Activated CD4-positive, alpha-beta T cell treated with anti-CD3 and anti-CD28 coated beads, Interleukin-10, Interleukin-2, amounts not matched to agents 100 ng/mL and 50 ng/mL, durations not matched to agents 16 hours and 8 hours (primary cell): ENCODE measurements around the gene FLAD1.

Experiments
- DNase-seq: peaks from one replicate; pipeline ENCODE4 v3.0.0-alpha.2; 2020

The FLAD1 gene

DNA sequence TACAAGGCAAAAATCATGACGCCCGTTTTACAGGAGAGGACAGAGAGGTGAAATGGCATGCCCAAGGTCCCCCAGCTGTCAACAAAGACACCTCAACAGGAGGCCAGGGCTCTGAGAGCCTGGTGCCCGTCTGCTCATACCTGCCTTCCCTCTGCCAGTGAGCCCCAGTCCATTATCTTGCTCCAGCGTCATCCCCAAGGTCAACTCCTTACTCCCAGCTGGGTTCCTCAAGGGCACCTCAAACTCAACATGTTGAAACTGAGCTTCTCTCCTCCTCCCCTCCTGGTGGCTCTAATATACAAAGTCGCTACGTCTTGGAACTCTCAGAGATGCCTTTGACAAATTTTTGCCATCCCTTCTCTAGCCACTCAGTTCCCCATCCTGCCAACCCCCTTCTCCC lies 30.5 kb upstream of the FLAD1 start:
- DNase-seq: no peak

DNA sequence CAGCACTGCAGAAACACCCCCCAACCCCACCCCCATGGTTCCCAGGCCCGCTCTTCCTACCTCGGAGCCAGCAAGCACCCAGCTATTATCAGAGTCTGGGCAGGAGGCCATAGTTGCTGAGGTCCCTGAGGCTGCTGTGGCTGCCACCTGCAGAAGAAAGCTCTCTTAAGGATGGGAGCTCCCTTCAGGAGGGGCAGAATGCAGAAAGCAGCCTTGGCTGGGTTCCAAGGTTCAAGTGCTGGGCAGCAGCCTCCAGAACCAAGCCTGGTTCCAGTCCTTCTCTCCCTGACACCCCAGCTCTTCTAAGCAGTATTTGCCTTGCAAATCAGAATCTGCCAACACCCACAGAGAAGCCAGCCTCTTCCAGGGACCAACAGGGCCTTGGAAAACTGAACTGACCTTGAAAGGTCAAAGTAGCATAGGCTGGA lies 29.5 kb upstream of the FLAD1 start:
- no peak for DNase-seq

DNA sequence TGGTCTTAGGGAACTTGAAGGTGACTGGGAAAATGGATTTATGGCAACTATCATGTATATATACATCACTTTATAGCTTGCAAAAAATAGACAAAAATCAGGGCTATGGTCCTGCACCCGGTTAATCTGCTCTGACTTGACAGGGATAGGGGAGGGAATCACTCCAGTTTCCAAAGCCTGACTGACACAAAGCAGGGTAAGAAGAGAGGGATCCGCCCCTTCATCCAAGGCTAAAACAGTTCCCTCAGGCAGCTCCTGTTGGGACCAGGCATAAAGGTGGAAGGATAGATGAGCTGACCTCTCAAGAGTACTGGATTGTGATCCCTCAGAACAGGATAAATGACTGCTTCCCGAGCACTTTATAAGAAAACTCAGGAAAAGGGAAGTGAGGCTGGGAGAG lies 28.6 kb upstream of the FLAD1 start:
- DNase-seq: no peak

DNA sequence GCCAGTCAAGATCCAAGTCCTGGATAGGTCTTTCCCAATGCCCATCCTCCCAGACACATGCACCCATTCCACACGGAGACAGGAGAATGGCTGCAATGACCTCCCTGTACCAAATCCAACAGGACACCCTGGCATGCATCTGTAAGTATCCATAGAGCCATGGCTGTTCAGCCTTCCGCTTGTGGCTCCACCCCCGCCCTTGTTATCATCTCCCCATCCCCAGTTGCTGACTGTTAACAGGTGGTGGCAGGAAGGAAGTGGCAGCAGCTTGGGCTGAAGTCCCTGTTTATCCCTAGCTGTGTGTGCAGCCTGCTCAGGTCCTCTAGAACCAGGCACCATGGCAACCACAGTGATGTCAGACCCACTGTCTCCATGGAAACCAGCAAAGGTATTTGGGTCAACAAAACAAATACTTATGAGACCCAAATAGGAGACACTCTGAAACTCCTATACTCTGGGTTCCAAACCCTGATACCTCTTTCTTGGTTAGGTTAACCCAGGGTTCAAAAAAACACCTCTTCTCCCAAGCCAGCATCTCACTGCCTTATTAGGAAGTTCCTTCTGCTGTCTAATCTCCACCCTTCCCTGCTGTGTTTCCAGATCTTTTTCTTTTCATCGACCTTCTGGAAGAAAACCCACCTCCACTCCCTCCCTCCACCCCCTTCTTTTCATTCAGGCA lies 28.0 kb upstream of the FLAD1 start:
- peak; percentile 95 for DNase-seq

DNA sequence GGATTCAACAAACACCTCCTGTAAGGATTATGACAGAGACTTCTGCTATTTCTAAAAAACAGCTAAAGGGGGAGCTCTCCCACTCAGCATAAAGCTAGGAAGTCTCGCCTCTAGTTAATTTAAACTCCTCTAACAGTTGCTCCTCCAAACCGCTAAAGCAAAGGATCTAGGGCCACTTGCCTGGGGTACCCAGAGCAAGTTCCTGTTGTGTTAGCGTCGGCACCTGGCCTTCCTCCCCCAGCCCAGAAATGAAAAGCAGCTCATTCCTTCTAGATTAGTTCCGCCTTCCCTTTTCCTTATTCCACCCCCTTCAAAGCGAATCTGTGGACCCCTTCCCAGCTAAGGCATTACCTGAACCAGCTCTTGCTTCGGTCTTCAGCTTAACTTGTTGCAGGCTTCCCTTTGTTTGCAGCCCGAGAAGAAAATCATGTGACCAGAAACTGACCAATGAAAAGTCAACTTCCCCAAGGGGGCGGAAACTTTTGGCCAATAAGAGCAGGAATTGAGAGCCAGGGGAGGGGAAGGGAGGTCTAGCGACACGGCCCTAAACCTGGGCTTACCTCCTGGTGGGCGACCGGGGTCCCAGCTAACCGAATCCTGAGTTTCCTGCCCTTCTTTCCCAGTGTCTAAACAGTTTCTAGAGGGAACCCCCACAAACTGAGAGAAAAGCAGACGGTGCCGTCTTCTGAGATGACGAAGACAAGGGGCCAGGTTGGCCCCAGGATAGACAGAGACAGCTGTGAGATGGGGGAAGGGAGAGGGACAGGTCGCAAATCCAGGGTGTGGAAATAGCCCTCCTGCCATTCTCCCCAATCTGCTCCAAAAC lies 27.2 kb upstream of the FLAD1 start, which contains the start of gene PBXIP1:
Gene PBXIP1 (minus strand): TSS at position 382 of the 826 bp plus-strand sequence. CDS start 2,378 bp downstream, outside the sequence.
- peak; percentile 92 for DNase-seq

DNA sequence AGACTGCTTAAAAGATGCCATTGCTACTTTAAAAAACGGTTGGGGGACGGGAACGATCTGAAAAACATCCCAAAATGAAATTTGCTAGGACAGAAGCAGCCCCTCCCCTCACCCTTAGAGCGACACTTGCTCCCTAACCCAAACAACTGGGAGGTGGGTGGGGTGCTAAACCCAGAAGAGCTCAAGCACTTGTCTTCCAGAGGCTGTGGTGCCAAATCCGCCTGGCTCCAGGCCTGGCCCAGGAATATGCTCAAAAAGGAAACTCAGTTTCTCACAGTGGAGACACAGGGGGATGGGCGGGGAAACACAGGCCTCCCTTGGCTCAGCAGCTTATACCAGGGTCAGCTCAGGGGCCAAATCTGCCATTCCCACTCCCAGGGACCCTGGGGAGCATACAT lies 26.6 kb upstream of the FLAD1 start:
- DNase-seq: no peak

DNA sequence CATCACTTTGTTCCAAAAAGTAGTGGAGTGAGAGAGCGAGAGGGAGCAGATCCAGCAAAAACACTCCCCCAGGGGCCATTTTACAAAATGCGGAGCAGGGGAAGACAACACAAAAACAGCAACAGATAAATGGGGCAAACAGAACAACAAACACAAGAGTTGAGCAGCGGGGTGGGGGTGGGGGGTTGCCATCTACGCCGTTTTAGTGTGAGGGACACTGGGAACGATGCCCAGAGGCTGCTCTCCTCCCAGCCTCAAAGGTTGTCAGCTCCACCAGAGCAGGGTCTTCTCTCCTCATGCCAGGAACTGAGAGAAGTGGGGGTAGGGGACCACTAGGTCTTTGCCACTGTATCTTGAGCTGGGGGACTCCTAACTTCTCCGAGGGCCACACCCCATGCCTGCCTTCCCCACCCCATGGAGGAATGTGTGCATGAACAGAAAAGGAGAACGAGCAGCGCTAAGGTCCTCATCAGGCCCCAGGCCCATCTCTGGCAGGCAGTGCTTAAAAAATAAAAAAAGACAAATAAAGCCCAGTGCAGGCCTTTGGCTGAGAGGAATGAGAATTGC lies 26.0 kb upstream of the FLAD1 start:
- no peak for DNase-seq

DNA sequence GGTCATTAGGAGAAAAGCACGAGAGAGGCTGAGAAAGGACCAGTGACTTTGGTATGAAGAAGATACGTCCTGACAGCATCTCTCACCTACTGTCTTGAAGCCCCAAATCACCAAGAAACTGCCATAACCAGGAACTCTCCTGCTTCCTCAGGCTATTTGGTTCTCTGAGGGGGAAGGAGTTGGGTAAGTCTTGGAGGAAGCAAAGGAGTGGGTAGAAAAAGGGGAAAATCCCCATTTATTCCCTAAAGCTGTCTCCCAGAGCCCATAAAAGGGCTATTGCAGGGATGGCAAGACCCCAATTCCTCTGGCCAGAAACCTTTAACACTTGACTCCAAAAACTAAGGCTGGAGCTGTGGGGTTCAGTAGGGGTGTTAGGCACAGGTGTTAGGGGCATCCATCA lies 25.1 kb upstream of the FLAD1 start:
- DNase-seq: no peak

DNA sequence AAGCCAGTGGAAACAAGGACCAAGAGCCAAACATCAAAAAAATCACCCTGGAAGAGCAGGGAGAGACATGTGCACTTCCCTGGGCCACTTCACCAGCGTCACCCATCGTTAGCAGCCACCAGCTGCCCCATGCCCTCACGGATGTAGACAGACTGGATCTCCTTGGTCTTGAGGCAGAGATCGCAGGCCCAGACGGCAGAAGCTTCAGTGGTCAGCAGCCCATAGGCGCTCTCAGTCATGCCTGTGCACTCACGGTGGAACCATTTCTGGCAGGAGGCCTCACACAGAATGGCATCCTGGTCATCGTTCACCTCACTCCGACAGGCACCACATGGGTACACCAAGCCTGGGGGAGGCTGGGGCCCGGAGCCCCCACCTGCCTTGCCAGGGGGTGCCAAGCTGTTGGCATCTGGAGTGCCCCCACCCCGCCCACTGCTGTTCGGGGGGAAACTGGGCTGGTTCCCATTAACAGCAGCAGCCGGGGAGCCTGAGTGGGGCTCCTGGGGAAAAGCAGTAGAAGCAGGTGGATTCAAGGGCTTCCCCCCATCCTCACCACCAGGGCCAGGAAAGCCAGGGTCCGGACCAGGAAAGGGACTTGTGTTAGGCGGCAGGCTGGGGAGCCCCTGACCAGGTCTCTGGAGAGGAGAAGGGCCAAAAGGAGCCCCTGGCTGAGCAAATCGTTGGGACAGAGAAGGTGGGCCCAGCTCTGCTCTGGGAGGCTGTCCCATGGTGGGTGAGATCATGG lies 24.3 kb upstream of the FLAD1 start:
- no peak for DNase-seq

DNA sequence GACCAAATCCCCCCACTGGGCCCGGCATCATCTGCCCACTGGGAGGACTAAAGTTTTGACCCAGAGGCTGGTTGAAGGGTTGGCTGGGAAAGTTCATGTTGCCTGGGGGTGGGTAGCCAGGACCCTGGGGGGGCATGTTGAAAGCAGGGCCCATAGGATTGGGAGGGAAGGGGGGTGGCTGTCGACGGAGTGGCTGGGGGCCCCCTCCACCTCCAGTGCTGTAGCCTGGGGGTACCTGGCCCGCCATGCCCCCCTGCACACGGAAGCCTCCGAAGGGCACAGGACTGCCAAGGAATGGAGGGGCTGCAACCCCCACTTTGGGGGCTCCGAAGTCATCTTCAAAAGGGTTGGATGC lies 23.7 kb upstream of the FLAD1 start:
- no peak for DNase-seq

DNA sequence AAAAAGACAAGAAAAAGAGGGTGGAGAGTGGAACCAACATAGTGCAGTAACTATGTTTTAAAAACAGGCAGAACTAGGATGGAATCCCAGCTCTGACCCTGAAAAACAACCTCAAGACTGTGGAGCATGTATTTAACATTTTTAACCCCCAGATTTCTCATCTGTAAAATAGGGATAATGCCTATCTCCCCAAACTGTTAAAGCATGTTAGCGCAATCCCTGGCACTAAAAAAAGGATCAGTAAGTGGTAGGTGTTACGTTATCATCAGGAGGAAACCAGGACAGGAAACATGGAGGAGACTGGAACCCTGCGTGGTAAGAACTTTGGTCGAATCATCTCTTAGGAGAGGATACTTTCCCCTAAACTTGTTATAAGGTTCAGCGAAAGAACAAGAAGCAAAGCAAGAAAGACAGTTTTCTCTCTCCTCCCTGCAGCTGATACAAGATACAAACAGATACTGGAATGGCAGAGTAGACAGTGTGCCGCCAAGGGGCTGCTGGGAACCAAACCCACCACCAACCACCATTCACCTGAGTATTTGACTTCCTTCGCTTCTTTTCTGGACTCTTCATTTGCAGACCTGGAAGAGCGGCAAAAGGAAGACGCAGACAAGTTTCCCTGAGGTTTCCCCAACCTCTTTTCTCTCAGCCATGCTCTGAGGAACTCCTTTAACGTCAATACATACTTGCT lies 22.6 kb upstream of the FLAD1 start:
- DNase-seq: no peak

DNA sequence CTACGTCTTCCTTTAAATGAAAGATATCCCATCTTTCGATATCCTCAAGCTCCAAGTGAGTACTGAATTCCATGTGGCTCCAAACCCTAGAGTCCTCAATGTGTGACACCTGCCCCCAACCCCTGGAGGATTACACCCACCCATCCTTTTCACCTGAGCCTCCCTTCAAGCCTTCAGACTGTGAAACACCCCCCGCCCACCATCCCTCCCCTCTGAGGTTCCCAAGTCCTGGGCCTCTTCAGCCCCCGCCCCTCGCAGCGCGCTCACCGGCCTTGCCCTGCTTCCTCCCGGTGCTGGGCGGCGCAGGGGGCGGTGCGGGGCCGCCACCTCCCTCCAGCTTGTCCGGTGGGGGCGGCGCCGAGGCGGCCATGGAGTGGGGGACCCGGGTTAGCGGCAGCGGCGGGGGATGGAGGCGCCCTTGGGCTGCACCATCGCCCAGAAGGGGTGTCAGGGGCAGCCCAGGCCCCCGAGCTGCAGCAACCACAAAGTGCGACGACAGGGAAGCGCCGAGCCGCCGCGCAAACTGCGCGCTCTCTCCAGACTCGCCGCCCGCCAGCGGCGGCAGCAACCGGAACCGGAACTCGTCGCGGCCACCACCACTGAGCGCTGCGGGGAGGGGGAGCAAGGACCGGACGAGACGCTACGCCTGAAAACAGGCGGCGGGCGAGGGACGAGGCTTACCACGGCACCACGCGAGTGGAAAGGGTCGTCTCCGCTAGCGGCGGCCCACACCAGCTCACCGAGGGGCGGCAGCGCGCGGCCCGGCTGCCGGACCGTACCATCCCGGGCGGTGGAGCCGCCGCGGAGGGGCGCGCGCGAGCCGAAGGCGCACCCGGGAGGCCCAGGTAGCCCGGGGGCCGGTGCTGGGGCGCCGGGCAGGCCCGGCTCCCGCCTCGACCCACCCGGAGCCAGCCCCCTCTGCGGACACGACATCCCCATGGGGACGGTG lies 21.7 kb upstream of the FLAD1 start, which contains the start of gene PYGO2:
Gene PYGO2 (minus strand): TSS at position 576 of the 949 bp plus-strand sequence. CDS start 206 bp downstream, at position 370.
- peak; percentile 87 for DNase-seq

DNA sequence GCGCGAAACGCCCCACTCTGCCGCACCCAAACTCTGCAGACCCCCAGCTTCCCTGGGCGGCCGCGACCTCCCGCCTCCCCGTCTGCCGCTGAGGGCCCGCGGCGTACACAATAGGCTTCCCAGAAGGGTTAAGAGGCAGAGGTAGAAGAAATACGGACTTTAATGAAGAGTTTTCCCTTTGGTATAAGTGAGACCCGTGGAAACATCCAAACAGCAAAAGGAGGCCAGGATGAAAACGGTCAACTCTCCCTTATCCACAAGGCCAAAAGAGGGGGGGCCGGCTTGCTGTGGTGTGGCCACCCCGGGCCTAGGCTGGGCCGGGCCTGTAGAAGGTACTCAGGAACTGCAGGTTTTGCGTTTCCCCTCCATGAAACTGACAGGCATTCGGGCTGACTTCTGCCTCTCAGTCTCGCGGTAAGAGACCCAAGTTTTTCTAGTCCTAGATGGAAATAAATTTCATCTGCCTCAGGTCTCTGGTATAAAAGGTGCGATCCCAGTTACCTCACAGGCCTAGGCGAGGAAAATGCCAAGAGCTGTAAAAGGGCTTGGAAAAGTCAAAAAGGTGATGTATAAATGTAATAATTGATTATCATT lies 20.9 kb upstream of the FLAD1 start:
- peak; percentile 45 for DNase-seq

DNA sequence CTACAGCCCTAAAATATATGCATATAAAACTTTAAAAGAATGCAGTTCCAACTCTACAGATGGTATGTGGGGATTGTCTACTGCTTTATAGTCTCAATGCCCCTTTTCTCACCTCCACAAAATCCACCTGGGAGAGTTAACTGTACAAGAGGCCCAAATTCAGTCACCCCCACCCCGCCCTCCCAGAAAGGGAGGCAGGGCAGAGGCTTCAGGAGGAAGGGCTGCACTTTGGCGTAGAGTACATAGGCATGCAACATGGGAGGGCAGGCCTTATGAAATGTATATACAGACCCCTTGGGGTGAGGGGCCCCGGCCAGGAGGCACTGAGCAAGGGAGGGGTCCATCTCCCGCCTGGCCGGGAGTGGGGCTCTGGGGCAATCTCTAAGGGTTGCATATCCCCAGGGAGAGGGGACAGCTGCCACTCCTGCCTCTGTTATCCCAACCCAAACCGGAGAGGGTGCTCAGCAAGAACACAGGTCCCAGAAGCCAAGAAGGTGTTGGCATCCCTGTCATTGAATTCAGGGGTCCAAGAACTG lies 20.3 kb upstream of the FLAD1 start:
- DNase-seq: no peak

DNA sequence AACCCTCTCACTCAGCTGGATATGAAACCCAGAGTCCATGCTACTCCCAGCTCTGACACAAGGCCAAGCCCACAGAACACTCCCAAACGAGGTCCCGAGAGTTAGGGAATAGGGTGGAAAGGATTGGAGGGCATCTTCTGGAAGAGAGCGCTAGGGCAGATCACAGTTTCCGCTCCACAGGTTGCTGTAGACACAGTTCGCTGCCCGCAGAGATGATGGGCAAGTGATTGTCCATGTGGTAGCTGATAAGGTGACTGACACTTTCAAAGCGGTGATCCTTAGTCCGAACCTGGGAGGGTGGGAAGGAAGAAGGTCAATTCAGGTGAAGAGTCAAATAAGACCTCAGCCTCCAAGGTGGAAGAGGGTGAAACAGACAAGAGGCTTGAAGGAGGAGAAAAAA lies 19.5 kb upstream of the FLAD1 start:
- DNase-seq: no peak

DNA sequence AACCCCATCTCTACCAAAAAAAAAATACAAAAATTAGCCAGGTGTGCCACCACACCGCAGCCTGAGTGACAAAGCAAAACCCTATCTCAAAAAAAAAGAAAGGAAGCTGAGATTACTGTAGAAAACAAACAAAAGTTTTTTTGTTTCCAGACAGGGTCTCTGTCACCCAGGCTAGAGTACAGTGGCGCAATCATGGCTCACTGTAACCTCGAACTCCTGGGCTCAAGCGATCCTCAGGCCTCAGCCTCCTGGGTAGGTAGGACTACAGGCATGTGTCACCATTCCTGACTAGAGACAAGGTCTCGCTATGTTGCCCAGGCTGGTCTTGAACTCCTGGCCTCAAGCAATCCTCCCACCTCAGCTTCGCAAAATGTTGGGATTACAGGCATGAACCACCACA lies 18.8 kb upstream of the FLAD1 start:
- no peak for DNase-seq

DNA sequence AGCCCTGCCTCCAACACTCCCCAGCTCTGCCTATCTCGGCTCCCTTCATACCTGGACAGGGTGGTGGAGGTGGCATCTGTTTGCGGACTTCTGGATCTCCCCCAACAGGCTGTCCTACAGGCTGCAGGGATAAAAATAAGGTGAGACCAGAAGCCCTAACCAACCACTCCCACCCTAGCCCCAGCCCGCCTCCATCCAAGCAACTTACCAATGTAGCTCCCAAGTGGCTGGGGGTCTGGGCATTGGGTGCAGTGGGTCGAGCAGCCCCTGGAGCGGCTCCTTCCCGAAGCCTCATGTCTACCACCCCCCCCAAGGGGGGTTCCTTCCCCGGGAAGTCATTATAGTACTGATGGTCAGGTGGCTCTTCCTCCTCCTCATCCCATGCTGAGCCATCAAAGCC lies 17.0 kb upstream of the FLAD1 start:
- DNase-seq: no peak

DNA sequence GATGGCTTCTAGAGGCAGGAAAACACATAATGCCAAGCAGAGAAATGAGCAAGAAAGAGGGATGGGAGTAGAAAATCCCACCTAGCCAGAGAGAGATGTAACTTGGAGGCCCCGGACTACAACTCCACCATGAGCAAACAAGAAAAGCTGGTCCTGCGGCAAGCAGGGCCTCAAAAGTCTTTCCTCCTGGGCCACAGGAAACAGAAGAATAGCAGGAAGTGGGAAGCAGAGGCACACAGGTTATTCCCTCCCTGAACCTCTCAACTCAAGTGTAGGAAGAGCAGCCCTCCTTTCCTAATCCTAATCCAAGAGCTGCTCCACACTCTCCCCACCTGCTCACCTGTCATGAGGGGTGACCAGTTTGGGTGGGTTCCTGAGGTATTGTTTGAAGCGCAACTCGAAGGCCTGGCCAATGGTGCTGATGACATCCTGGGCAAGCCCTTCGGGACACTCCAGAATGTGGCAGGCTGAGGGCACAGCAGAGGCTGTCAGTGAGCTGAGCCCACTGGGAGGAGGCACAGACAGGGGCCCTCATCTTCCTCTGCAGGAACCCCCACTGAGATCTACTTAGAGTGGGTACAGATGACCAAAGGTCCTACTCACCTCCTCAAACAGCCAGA lies 15.7 kb upstream of the FLAD1 start:
- no peak for DNase-seq

DNA sequence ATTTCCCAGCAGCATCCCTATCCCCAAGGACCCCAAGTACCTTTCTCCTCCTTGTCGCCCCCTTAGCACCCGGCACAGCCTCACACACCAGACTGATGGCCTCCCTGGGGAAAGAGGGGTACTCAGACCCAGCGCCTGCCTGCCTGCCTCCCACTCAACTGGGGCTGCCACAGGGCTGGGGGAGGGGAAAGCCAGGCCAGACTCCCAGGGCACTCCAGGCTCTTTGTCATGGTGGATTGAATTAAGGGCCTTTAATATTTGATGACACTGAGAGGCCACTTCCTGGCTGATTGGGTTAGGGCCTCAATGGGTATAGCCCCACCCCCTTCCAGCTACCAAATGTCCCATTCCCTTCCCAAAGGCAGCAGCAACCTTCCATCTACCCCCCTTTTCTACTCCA lies 14.4 kb upstream of the FLAD1 start:
- DNase-seq: no peak

DNA sequence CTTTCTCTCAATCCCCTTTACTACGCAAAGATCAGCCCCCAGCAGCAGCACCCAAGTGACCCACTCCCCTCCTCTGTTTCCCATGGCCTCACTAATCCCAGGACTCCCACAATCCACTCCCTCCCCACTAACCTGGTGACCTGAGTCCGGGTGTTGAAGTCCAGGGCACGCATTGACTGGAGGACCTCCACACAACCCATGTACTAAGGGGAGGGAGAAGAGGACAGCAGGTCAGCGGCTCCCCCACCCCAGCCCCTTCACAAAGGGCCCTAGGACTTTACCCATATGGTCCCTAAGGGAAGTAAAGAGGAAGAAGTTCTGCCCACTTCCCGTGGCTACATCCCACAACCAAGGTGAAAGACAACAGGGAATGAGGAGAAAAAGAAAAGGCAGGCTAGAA lies 13.9 kb upstream of the FLAD1 start:
- DNase-seq: no peak
